CD4-positive, alpha-beta T cell treated with Interleukin-10 for 1 hour (primary cell): ENCODE measurements around the gene RNASE4.
"Not testable (repeated sequence)": the region's sequence is repeated elsewhere in the genome, so short reads cannot be mapped to it uniquely, and the experiment has no call there.

Experiments
- DNase-seq: peaks from one replicate; pipeline ENCODE4 v3.0.0-alpha.2; 2020

Gene RNASE4

GRCh38 chr14:20683891-20684661, at the start of gene RNASE4:
Gene RNASE4, plus strand, starts transcription at chr14:20684560. Its CDS starts 14,812 bp downstream, at chr14:20699372.
- peak; percentile 91 for DNase-seq

- DNase-seq = no peak
Measured at GRCh38 chr14:20641591-20641990, 42.8 kb upstream of the RNASE4 start, which contains the start of gene OR6S1. Gene OR6S1, minus strand, starts transcription at chr14:20641691. Its CDS starts 0 bp downstream, at chr14:20641691.

GRCh38 chr14:20642182-20642581, 42.2 kb upstream of the RNASE4 start:
- DNase-seq = no peak

GRCh38 chr14:20642755-20643154, 41.6 kb upstream of the RNASE4 start:
- DNase-seq = not testable (repeated sequence)

- no peak for DNase-seq
Measured at GRCh38 chr14:20644520-20644919, 39.8 kb upstream of the RNASE4 start.

GRCh38 chr14:20645481-20645880, 38.9 kb upstream of the RNASE4 start:
- no peak for DNase-seq

GRCh38 chr14:20652996-20653975, 31.1 kb upstream of the RNASE4 start:
- peak; percentile 50 for DNase-seq

- no peak for DNase-seq
Measured at GRCh38 chr14:20655851-20656250, 28.5 kb upstream of the RNASE4 start.

- DNase-seq = no peak
Measured at GRCh38 chr14:20656274-20656673, 28.1 kb upstream of the RNASE4 start.

GRCh38 chr14:20657216-20658211, 26.8 kb upstream of the RNASE4 start:
- DNase-seq = peak; percentile 30

GRCh38 chr14:20658246-20658645, 26.1 kb upstream of the RNASE4 start:
- DNase-seq = no peak

GRCh38 chr14:20659336-20659735, 25.0 kb upstream of the RNASE4 start:
- no peak for DNase-seq

- DNase-seq = no peak
Measured at GRCh38 chr14:20659813-20660395, 24.5 kb upstream of the RNASE4 start.

- no peak for DNase-seq
Measured at GRCh38 chr14:20661197-20661596, 23.2 kb upstream of the RNASE4 start.

GRCh38 chr14:20662968-20663732, 21.2 kb upstream of the RNASE4 start:
- peak; percentile 89 for DNase-seq

GRCh38 chr14:20666400-20666961, 17.9 kb upstream of the RNASE4 start:
- DNase-seq = not testable (repeated sequence)

GRCh38 chr14:20667957-20668356, 16.4 kb upstream of the RNASE4 start:
- DNase-seq = no peak

- no peak for DNase-seq
Measured at GRCh38 chr14:20668969-20669368, 15.4 kb upstream of the RNASE4 start.

- DNase-seq = no peak
Measured at GRCh38 chr14:20671597-20672283, 12.6 kb upstream of the RNASE4 start.

GRCh38 chr14:20675669-20676068, 8.7 kb upstream of the RNASE4 start:
- DNase-seq = no peak
